ENCODE results near the gene RASAL2.
"Not testable (repeated sequence)": the region's sequence is repeated elsewhere in the genome, so short reads cannot be mapped to it uniquely, and the experiment has no call there.

The RASAL2 gene

DNA sequence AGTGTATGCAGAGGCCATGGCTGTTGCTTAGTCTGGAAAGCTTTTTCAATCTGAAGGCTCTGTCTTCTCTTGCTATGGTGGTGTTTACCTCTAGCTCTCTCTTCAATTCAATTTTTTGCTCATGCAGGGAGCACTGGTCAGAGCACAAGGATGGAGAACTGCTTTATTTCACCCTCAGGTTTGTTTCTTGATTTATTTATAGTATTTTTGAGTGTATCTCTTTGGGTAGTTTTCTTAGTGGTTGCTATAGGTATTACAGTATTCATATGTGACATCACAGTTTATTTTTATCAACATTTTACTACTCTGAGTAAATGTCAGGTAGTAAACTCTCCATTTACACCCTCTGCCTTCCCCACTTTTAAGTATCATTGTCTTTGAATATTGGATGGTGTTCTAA lies 147.9 kb downstream of the RASAL2 start:
- CTCF ChIA-PET = interaction anchor here (0.6 to 1.4 kb wide), 3 partner anchors 9 to 283 kb away, joined by 3 to 7 read pairs (median 3); no protein-coding TSS in a partner anchor
- DNase-seq (ENCODE audit: low read depth, low spot score) = no peak
- POLR2A ChIA-PET = no interaction called here
- no peak overlapping the region for H3K4me3 ChIP-seq (ENCODE audit: low read depth, low read length)
- TF ChIP-seq, protein P1, sequence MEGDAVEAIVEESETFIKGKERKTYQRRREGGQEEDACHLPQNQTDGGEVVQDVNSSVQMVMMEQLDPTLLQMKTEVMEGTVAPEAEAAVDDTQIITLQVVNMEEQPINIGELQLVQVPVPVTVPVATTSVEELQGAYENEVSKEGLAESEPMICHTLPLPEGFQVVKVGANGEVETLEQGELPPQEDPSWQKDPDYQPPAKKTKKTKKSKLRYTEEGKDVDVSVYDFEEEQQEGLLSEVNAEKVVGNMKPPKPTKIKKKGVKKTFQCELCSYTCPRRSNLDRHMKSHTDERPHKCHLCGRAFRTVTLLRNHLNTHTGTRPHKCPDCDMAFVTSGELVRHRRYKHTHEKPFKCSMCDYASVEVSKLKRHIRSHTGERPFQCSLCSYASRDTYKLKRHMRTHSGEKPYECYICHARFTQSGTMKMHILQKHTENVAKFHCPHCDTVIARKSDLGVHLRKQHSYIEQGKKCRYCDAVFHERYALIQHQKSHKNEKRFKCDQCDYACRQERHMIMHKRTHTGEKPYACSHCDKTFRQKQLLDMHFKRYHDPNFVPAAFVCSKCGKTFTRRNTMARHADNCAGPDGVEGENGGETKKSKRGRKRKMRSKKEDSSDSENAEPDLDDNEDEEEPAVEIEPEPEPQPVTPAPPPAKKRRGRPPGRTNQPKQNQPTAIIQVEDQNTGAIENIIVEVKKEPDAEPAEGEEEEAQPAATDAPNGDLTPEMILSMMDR (IDR thresholded peaks at IDR 0.05; ENCODE audit: insufficient read depth, low read length, missing control alignments) = no peak

GRCh38 chr1:178243119-178243518 lies 149.2 kb downstream of the RASAL2 start:
- ChIA-PET POLR2A (no interaction called here), CTCF (interaction anchor here (0.8 to 1.1 kb wide), 3 partner anchors 10 to 56 kb away, joined by 3 read pairs; no protein-coding TSS in a partner anchor)
- no peak for DNase-seq (ENCODE audit: low read depth, low spot score)
- TF ChIP-seq, protein P1 (IDR thresholded peaks at IDR 0.05; ENCODE audit: insufficient read depth, low read length, missing control alignments) = no peak
- no peak overlapping the region for H3K4me3 ChIP-seq (ENCODE audit: low read depth, low read length)

DNA sequence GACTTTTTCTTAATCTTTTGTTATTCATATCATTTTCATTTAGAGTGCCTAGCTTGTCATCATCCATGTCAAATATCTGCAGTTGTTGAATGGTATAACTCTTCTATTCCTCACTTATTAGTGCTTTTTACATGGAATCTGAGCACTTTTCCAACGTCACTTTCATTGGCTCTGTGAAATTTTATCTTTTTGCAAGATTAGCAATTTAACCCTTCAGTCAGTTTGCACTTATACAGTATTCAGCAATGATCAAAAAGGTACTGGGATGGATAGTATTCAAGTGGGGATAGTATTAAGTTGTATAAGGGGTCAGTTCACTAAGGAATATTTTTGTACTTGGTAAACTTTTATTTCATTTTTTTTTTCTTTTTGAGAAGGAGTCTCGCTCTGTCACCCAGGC lies 150.0 kb downstream of the RASAL2 start:
- ChIA-PET POLR2A (no interaction called here), CTCF (no interaction called here)
- no peak for DNase-seq (ENCODE audit: low read depth, low spot score)
- TF ChIP-seq, protein P1 (IDR thresholded peaks at IDR 0.05; ENCODE audit: insufficient read depth, low read length, missing control alignments) = no peak
- H3K4me3 ChIP-seq (ENCODE audit: low read depth, low read length) = no peak overlapping the region

DNA sequence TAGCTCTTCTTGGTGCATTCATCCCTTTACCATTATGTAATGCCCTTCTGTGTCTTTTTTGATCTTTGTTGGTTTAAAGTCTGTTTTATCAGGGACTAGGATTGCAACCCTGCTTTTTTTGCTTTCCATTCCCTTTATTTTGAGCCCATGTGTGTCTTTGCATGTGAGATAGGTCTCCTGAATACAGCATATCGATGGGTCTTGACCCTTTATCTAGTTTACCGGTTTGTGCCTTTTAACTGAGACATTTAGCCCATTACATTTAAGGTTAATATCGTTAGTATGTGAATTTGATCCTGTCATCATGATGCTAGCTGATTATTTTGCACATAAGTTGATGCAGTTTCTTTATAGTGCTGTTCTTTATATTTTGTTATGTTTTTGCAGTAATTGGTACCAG lies 154.4 kb downstream of the RASAL2 start:
- CTCF ChIA-PET; H3K4me3 ChIP-seq (ENCODE audit: low read depth, low read length); DNase-seq (ENCODE audit: low read depth, low spot score); POLR2A ChIA-PET: not testable (repeated sequence)

DNA sequence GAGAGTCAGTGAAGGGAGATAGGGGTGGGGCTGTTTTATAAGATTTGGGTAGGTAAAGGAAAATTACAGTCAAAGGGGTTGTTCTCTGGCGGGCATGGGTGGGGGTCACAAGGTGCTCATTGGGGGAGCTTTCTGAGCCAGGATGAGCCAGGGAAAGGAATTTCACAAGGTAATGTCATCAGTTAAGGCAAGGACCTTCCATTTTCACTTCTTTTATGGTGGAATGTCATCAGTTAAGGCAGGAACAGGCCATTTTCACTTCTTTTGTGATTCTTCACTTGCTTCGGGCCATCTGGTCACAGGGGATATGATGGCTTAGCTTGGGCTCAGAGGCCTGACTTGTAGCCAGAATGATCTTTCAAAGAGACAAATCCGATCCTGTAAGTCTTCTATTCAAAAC lies 159.7 kb downstream of the RASAL2 start:
- H3K4me3 ChIP-seq (ENCODE audit: low read depth, low read length); POLR2A ChIA-PET; DNase-seq (ENCODE audit: low read depth, low spot score): not testable (repeated sequence)
- CTCF ChIA-PET = interaction anchor here (0.8 kb wide), 1 partner anchor 133 kb away, joined by 3 read pairs; no protein-coding TSS in a partner anchor

DNA sequence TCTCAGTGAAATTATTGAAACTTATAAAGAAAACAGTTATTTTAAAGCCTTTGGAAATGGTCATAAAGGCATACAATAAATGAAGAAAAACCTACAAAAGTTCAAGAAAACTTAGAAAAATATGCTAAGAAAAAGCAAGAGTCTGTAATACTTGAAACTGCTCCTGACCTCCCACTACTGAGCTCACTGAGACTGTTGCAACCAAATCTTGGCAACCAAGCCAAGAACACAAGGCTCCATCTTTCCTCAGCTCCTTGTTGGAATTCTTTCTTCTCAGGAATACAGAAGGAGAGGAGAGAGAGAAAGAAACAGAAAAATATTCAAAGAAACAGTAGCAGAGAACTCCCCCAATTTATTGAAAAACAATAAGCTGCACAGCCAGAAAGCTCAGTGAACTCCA lies 160.5 kb downstream of the RASAL2 start:
- no peak overlapping the region for H3K4me3 ChIP-seq (ENCODE audit: low read depth, low read length)
- POLR2A ChIA-PET = no interaction called here
- CTCF ChIA-PET = interaction anchor here (1.1 to 1.9 kb wide), 3 partner anchors 22 to 223 kb away, joined by 3 to 8 read pairs (median 3); no protein-coding TSS in a partner anchor
- DNase-seq (ENCODE audit: low read depth, low spot score) = no peak
- TF ChIP-seq, protein P1 (IDR thresholded peaks at IDR 0.05; ENCODE audit: insufficient read depth, low read length, missing control alignments) = no peak

DNA sequence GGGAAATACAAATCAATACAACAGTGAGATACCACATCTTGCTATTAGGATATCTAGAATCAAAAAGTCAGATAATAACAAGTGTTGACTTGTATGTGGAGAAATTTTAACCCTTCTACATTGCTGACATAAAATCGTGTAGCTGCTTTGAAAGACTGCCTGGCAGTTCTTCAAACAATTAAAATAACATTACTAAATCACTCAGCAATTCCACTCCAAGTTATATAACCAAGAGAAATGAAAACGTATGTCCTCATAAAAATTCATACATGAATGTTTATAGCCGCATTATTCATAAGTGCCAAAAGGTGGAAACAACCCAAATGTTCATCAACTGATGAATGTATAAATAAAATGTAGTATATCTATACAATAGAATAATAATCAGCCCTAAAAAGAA lies 164.6 kb downstream of the RASAL2 start:
- ChIA-PET CTCF (no interaction called here), POLR2A (no interaction called here)
- TF ChIP-seq, protein P1 (IDR thresholded peaks at IDR 0.05; ENCODE audit: insufficient read depth, low read length, missing control alignments) = no peak
- no peak for DNase-seq (ENCODE audit: low read depth, low spot score)
- no peak overlapping the region for H3K4me3 ChIP-seq (ENCODE audit: low read depth, low read length)
